Hepatic stellate cell (primary cell): ENCODE results near the gene LILRA5.
"Not testable (repeated sequence)": the region's sequence is repeated elsewhere in the genome, so short reads cannot be mapped to it uniquely, and the experiment has no call there.

Experiments
- DNase-seq: peaks from one replicate; pipeline ENCODE4 v3.0.0; 2011; ENCODE audit warnings: low spot score

Gene LILRA5

GRCh38 chr19:54302257-54302656, 10.7 kb downstream of the LILRA5 start:
- no peak for DNase-seq

- no peak for DNase-seq
These were observed 13.5 kb downstream of the LILRA5 start for GRCh38 chr19:54299515-54299914.

GRCh38 chr19:54299126-54299498, 13.9 kb downstream of the LILRA5 start:
- DNase-seq, result no peak

- DNase-seq, result no peak
These were observed 14.4 kb downstream of the LILRA5 start for GRCh38 chr19:54298357-54299125.

GRCh38 chr19:54297759-54298305, 15.1 kb downstream of the LILRA5 start:
- DNase-seq, result no peak

- no peak for DNase-seq
These were observed 18.4 kb downstream of the LILRA5 start for GRCh38 chr19:54294539-54294938.

GRCh38 chr19:54289160-54289559, 23.8 kb downstream of the LILRA5 start:
- not testable (repeated sequence) for DNase-seq

- DNase-seq, result peak; percentile 47
These were observed 25.5 kb downstream of the LILRA5 start for GRCh38 chr19:54287456-54287855.

- DNase-seq, result not testable (repeated sequence)
These were observed 26.7 kb downstream of the LILRA5 start for GRCh38 chr19:54286283-54286682.

- DNase-seq, result not testable (repeated sequence)
These were observed 27.4 kb downstream of the LILRA5 start for GRCh38 chr19:54285427-54286056.

- no peak for DNase-seq
These were observed 30.1 kb downstream of the LILRA5 start for GRCh38 chr19:54282686-54283470.

GRCh38 chr19:54281729-54282075, 31.3 kb downstream of the LILRA5 start:
- not testable (repeated sequence) for DNase-seq

- no peak for DNase-seq
These were observed 31.8 kb downstream of the LILRA5 start, which contains the start of gene LILRB2 for GRCh38 chr19:54281007-54281728. Gene LILRB2, minus strand, starts transcription at chr19:54281110. Its CDS starts 614 bp downstream, at chr19:54280496.

- DNase-seq, result not testable (repeated sequence)
These were observed 32.5 kb downstream of the LILRA5 start for GRCh38 chr19:54280441-54280840.

- DNase-seq, result not testable (repeated sequence)
These were observed 32.9 kb downstream of the LILRA5 start for GRCh38 chr19:54280025-54280424.

- DNase-seq, result no peak
These were observed 33.5 kb downstream of the LILRA5 start for GRCh38 chr19:54279406-54279962.

GRCh38 chr19:54278571-54279195, 34.3 kb downstream of the LILRA5 start:
- DNase-seq, result not testable (repeated sequence)

- not testable (repeated sequence) for DNase-seq
These were observed 34.9 kb downstream of the LILRA5 start for GRCh38 chr19:54278056-54278455.

GRCh38 chr19:54277111-54277615, 35.8 kb downstream of the LILRA5 start:
- not testable (repeated sequence) for DNase-seq

- DNase-seq, result no peak
These were observed 37.0 kb downstream of the LILRA5 start for GRCh38 chr19:54275951-54276350.

GRCh38 chr19:54274516-54274915, 38.5 kb downstream of the LILRA5 start:
- DNase-seq, result not testable (repeated sequence)
